Fibroblast of mammary gland (primary cell): ENCODE measurements around the gene PRKG1.

Source experiments
- DNase-seq: peaks from one replicate; pipeline ENCODE4 v3.0.0-alpha.2; 2010; ENCODE audit warnings: low read depth
- H3K4me3 ChIP-seq: 2 replicates; pipeline ENCODE4 v1.5.1; 2011; ENCODE audit warnings: low read depth, mild to moderate bottlenecking, low read length, moderate library complexity; ENCODE audit not compliant: control insufficient read depth
- TF ChIP-seq, protein P1 (sequence below): conservative IDR thresholded peaks from 2 replicates; pipeline ENCODE4 v1.5.1; 2011; ENCODE audit warnings: low read depth, low read length, inconsistent platforms; ENCODE audit not compliant: control insufficient read depth, insufficient read depth

Gene PRKG1

DNA sequence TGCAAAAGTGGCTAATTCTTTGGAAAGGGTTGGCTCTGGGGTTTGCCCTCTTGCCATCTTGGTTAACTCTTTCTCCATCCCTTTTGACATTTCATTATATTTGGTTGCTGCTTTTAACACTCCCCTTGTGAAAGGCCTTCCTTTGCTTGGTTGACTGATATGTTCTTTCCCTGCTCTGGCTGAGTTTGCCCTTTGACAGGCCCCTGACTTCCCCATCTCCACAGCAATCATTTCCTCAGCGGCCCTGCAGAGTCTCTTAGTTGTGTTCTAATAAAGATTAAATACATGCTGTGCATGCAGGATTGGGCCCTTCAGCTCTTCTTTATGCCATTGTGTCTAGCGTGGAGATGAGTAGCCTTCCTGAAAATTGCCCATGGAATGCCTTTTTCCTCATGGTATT is 709.7 kb downstream of the PRKG1 start:
- TF ChIP-seq, protein P1, sequence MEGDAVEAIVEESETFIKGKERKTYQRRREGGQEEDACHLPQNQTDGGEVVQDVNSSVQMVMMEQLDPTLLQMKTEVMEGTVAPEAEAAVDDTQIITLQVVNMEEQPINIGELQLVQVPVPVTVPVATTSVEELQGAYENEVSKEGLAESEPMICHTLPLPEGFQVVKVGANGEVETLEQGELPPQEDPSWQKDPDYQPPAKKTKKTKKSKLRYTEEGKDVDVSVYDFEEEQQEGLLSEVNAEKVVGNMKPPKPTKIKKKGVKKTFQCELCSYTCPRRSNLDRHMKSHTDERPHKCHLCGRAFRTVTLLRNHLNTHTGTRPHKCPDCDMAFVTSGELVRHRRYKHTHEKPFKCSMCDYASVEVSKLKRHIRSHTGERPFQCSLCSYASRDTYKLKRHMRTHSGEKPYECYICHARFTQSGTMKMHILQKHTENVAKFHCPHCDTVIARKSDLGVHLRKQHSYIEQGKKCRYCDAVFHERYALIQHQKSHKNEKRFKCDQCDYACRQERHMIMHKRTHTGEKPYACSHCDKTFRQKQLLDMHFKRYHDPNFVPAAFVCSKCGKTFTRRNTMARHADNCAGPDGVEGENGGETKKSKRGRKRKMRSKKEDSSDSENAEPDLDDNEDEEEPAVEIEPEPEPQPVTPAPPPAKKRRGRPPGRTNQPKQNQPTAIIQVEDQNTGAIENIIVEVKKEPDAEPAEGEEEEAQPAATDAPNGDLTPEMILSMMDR = no peak
- DNase-seq = no peak
- H3K4me3 ChIP-seq = no peak overlapping the region

DNA sequence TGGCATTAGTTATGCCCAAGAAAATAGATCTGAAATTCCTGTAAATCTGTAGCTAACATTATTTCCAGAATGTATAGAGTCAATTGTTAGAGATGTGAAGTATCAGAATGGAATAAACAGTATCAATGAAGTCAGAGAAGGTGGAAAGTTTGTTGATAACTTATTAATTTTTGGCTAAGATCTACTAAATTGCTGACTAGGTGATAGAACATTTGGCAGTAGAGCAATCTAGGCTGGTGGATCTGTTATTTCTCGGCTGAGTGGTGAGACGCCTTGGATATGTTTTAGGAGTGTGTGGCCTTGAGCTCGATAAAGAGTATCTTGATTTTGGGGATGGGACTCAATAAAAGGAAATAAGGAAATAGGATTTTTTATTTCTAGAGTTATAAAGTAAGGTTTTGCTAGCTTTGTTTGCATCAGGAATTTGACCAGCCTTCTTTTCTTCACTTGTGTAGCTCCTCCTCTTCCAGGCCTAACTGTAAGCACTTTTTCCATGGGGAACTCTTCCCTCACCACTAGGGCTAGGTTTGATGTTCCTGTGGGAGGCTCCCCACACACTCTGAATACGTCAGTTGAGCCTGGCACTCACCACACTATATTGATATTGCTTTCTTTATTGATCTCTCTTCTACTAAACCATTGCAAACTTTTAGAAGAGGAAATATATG is 711.9 kb downstream of the PRKG1 start:
- no peak overlapping the region for H3K4me3 ChIP-seq
- TF ChIP-seq, protein P1 = no peak

DNA sequence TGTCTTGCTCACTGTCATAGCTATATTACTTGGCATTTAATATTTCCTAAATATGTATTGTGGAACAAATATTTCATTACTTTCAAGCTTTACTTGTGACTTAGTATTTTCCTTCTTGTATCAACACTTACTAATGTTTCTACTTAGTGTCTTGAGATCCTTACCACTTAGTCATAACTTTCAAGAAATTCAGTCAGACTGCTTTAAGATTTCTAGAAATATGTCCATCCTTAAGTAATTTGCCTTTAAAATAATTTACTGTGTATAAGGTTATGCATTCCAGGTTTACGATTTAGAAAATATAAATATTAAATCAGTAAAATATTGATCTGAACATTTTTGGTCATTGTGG is 712.4 kb downstream of the PRKG1 start:
- H3K4me3 ChIP-seq = no peak overlapping the region
- TF ChIP-seq, protein P1 = no peak
- no peak for DNase-seq

More for the DNA sequence above, 711.9 kb downstream of the PRKG1 start:
- no peak for DNase-seq

DNA sequence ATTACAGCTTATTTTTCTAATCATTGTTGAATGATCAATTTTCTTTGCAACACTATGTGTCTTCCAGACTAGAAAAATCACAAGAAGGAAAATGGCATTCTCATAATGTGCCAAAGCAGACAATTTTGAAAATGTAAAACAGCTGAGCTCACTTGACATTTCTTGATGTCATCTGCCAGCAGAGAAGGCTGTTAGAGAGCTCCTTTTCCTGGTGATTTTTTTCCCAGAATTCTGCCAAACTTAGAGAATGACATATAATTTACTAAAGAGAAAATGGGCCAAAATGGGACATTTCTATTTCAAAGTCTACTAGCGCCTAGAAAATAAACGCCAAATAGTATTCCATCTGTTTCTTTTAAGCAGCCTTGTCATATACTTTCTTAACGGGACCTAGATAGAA is 714.0 kb downstream of the PRKG1 start:
- no peak for DNase-seq
- TF ChIP-seq, protein P1 = no peak
- no peak overlapping the region for H3K4me3 ChIP-seq

DNA sequence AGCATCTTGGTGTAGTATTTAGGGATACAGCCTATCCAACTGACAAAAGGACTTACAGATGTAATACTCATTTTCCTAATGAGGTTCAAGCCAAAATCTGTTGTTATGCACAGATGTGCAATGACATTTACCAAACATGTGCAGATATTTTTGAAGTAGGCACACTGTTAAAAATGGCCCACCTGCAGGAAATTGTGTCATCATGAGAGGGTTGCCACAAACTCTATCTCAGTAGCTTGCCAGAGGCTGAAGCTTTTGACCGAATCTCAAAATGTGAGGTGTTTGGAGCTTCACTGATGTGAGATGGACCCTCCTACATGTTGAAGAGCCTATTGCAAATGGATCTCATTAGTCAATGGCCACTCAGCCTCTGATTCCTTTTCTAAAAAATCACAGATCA is 714.8 kb downstream of the PRKG1 start:
- TF ChIP-seq, protein P1 = no peak
- DNase-seq = no peak
- H3K4me3 ChIP-seq = no peak overlapping the region

DNA sequence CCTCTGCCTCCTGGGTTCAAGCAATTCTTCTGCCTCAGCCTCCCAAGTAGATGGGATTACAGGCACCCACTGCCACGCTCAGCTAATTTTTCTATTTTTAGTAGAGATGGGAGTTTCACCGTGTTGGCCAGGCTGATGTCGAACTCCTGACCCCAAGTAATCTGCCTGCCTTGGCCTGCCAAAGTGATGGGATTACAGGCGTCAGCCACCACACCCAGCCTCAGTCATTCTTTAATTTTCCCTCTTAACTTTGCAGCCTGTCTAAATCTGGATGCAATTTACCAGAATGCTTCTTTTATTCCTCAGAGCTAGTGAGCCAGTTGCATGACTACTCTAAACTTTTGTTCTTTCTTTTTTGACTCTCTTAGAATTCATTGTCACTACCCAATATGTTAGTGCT is 715.6 kb downstream of the PRKG1 start:
- DNase-seq = no peak
- TF ChIP-seq, protein P1 = no peak
- H3K4me3 ChIP-seq = no peak overlapping the region

DNA sequence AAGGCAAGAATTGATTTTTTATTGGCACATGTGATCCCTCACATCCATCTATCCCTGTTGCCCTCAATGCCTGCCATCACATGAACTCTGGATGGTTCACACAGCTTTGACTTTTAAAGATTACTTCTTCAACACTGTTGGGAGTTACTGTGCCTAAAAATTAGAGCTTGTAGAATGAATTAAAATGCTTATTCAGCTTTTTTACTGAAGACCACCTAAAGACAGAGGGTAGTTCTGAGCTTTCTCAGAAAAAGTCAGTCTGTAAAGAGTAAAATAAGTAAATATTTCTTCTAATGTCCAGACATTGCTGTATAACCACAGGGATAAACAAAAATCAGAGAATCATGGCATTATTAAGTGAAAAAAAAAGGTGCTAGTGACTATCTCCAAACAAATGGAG is 718.4 kb downstream of the PRKG1 start:
- TF ChIP-seq, protein P1 = no peak
- no peak for DNase-seq
- no peak overlapping the region for H3K4me3 ChIP-seq
